Caco-2 (cell line): ENCODE measurements around the gene L3MBTL2. TPM values are rescaled to one million over a fixed set of nuclear protein-coding genes. Genes with fewer than 3 reads are reported as not detected.
A peak's percentile ranks its signal among the peaks of the same experiment; 100 is the strongest.

Experiments
- BruUV-seq: library from RNA; stranded (reverse); fragments of 400-500 nt; replicated peaks from 2 replicates; lab custom pipeline; 2021; lab: Mats Ljungman, UMichigan
- CTCF ChIA-PET: fragments of 300-600 bp; sonication (Branson Sonifier 250); formaldehyde crosslinking; loops from one replicate; lab custom pipeline; 2022; ENCODE audit warnings: antibody characterized with exemption; lab: Charles Lee
- POLR2A ChIA-PET: fragments of 300-600 bp; sonication (Branson Sonifier 250); formaldehyde crosslinking; loops from one replicate; lab custom pipeline; 2022; ENCODE audit warnings: antibody characterized with exemption; lab: Charles Lee
- DNase-seq, 2 experiments: peaks; one replicate each; pipeline versions ENCODE4 v3.0.0 to v3.0.0-alpha.2; 2020 to 2022
- H3K27me3 ChIP-seq: replicated peaks from 2 replicates; pipeline ENCODE4 v1.6.0; 2011; ENCODE audit warnings: low read length; ENCODE audit not compliant: control insufficient read depth, insufficient read depth
- H3K36me3 ChIP-seq: 2 replicates; pipeline ENCODE4 v1.5.1; 2011; ENCODE audit warnings: low read length; ENCODE audit not compliant: control insufficient read depth, insufficient read depth
- H3K4me1 ChIP-seq: fragments of 250-450 bp; sonication (Bioruptor Pico); 2 replicates; pipeline ENCODE4 v1.5.1; 2020; ENCODE audit warnings: mild to moderate bottlenecking
- H3K4me3 ChIP-seq: 2 replicates; pipeline ENCODE4 v1.5.1; 2011; ENCODE audit warnings: low read depth, mild to moderate bottlenecking, control low read depth, low read length
- H3K9me3 ChIP-seq: fragments of 250-450 bp; sonication (Bioruptor Pico); 2 replicates; pipeline ENCODE4 v1.5.1; 2020; ENCODE audit warnings: mild to moderate bottlenecking, moderate library complexity
- H3K27ac Mint-ChIP-seq: one replicate; pipeline ENCODE4 v1.8.0; 2022; ENCODE audit warnings: mixed read lengths; ENCODE audit not compliant: unreplicated experiment
- H3K27me3 Mint-ChIP-seq: one replicate; pipeline ENCODE4 v1.8.0; 2022; ENCODE audit warnings: mixed read lengths; ENCODE audit not compliant: insufficient read depth, unreplicated experiment
- H3K36me3 Mint-ChIP-seq: one replicate; pipeline ENCODE4 v1.8.0; 2022; ENCODE audit warnings: mild to moderate bottlenecking, mixed read lengths; ENCODE audit not compliant: insufficient read depth, unreplicated experiment
- H3K4me1 Mint-ChIP-seq: one replicate; pipeline ENCODE4 v1.8.0; 2022; ENCODE audit warnings: low read depth, mixed read lengths; ENCODE audit not compliant: unreplicated experiment
- H3K4me3 Mint-ChIP-seq: one replicate; pipeline ENCODE4 v1.8.0; 2022; ENCODE audit warnings: mild to moderate bottlenecking, moderate library complexity, mixed read lengths; ENCODE audit not compliant: unreplicated experiment
- H3K9me3 Mint-ChIP-seq: one replicate; pipeline ENCODE4 v1.8.0; 2022; ENCODE audit warnings: mixed read lengths; ENCODE audit not compliant: unreplicated experiment
- intact Hi-C: fragments of 100-400 bp; cut with micrococcal nuclease; formaldehyde crosslinking; loops from one replicate; pipeline ENCODE4 v1.10.0; 2022; ENCODE audit not compliant: unreplicated experiment
- total RNA-seq: library from RNA; stranded (reverse); gene quantifications from 2 replicates; pipeline ENCODE4 v1.2.3, GENCODE V29; 2022
- TF ChIP-seq, protein P1 (sequence below), 2 experiments: fragments of 200-600 bp in 1 of 2; IDR thresholded peaks; 1 replicate in 1 of 2; 2 replicates in 1 of 2; pipeline versions ENCODE4 v1.5.1 to v1.8.0; 2011 to 2022; ENCODE audit warnings: antibody characterized with exemption in 1 of 2, control low read depth in 1 of 2, inconsistent platforms in 1 of 2, low read depth in 1 of 2, low read length in 1 of 2, mild to moderate bottlenecking in 1 of 2, moderate library complexity in 1 of 2; ENCODE audit not compliant: insufficient read depth in 1 of 2, severe bottlenecking in 1 of 2, unreplicated experiment in 1 of 2

The L3MBTL2 gene
- total RNA-seq, 1 experiment from 2014 or later: 24.3 TPM

DNA sequence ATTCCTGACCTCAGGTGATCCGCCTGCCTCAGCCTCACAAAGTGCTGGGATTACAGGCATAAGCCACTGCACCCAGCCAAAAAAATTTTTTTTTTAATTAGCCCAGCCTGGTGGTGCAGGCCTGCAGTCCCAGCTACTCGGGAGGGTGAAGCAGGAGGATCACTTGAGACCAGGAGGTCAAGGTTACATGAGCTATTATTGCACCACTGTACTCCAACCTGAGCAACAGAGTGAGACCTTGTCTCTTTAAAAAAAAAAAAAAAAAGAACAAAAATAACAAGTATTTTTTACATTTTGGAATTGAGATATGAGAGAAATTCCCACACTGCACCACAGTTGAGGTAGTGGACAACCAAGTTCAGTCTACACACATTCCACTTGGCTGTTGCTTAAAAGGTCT lies 13.6 kb upstream of the L3MBTL2 start:
- Mint-ChIP-seq H3K4me1 (no peaks in the 10 kb centered on the region), H3K4me3 (no peak overlapping the region), H3K9me3 (no peaks in the 10 kb centered on the region), H3K27me3 (no peaks in the 10 kb centered on the region), H3K36me3 (no peaks in the 10 kb centered on the region), H3K27ac (no peak overlapping the region)
- Histone ChIP-seq H3K4me1 (0 out of 2 replicates have a peak, but pooled peaks cover under 1% of the 10 kb centered on the region), H3K4me3 (no peak overlapping the region), H3K9me3 (no peaks in the 10 kb centered on the region), H3K27me3 (no peaks in the 10 kb centered on the region), H3K36me3 (no peaks in the 10 kb centered on the region)
- no peak for DNase-seq
- intact Hi-C loops: no loop called here
- TF ChIP-seq, protein P1, sequence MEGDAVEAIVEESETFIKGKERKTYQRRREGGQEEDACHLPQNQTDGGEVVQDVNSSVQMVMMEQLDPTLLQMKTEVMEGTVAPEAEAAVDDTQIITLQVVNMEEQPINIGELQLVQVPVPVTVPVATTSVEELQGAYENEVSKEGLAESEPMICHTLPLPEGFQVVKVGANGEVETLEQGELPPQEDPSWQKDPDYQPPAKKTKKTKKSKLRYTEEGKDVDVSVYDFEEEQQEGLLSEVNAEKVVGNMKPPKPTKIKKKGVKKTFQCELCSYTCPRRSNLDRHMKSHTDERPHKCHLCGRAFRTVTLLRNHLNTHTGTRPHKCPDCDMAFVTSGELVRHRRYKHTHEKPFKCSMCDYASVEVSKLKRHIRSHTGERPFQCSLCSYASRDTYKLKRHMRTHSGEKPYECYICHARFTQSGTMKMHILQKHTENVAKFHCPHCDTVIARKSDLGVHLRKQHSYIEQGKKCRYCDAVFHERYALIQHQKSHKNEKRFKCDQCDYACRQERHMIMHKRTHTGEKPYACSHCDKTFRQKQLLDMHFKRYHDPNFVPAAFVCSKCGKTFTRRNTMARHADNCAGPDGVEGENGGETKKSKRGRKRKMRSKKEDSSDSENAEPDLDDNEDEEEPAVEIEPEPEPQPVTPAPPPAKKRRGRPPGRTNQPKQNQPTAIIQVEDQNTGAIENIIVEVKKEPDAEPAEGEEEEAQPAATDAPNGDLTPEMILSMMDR (IDR thresholded peaks at IDR 0.05; ENCODE audit: insufficient read depth in 1 of 2, low read depth in 1 of 2, low read length in 1 of 2, severe bottlenecking in 1 of 2, unreplicated experiment in 1 of 2): no peak
- POLR2A ChIA-PET: no interaction called here
- no TSS peak for BruUV-seq
- CTCF ChIA-PET: interaction anchor here (0.7 kb wide), 1 partner anchor 48 kb away, joined by 3 read pairs; no protein-coding TSS in a partner anchor

DNA sequence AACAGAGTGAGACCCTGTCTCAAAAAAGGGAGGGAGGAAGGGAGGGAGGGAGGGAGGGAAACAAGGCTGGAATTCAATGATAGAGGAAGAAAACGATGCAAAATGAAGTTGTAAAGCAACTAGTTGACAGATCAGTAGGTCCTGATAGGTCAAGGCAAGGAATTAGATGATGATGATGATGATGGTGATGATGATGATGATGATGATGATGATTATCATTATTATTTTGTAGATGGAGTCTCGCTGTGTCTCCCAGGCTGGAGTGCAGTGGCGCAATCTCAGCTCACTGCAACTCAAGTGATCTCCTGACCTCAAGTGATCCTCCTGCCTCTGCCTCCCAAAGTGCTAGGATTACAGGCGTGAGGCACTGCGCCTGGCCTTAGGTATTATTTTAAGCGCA lies 11.3 kb upstream of the L3MBTL2 start:
- H3K4me3 ChIP-seq: no peak overlapping the region
- Mint-ChIP-seq H3K4me1 (peaks cover 11% of the 10 kb centered on the region), H3K4me3 (no peak overlapping the region), H3K27ac (no peak overlapping the region), H3K9me3 (no peaks in the 10 kb centered on the region), H3K36me3 (peaks cover 5% of the 10 kb centered on the region), H3K27me3 (peaks cover 4% of the 10 kb centered on the region)
- ChIA-PET POLR2A (no interaction called here), CTCF (no interaction called here)
- intact Hi-C loops: no loop called here
- DNase-seq: no peak
- no peaks in the 10 kb centered on the region; the same call in 1 of the 2 replicates for H3K36me3 ChIP-seq
- H3K27me3 ChIP-seq: no peaks in the 10 kb centered on the region
- 0 out of 2 replicates have a peak, but pooled peaks cover 7% of the 10 kb centered on the region for H3K4me1 ChIP-seq
- BruUV-seq: no TSS peak
- TF ChIP-seq, protein P1 (IDR thresholded peaks at IDR 0.05; ENCODE audit: insufficient read depth in 1 of 2, low read depth in 1 of 2, low read length in 1 of 2, severe bottlenecking in 1 of 2, unreplicated experiment in 1 of 2): no peak
- H3K9me3 ChIP-seq: no peaks in the 10 kb centered on the region

DNA sequence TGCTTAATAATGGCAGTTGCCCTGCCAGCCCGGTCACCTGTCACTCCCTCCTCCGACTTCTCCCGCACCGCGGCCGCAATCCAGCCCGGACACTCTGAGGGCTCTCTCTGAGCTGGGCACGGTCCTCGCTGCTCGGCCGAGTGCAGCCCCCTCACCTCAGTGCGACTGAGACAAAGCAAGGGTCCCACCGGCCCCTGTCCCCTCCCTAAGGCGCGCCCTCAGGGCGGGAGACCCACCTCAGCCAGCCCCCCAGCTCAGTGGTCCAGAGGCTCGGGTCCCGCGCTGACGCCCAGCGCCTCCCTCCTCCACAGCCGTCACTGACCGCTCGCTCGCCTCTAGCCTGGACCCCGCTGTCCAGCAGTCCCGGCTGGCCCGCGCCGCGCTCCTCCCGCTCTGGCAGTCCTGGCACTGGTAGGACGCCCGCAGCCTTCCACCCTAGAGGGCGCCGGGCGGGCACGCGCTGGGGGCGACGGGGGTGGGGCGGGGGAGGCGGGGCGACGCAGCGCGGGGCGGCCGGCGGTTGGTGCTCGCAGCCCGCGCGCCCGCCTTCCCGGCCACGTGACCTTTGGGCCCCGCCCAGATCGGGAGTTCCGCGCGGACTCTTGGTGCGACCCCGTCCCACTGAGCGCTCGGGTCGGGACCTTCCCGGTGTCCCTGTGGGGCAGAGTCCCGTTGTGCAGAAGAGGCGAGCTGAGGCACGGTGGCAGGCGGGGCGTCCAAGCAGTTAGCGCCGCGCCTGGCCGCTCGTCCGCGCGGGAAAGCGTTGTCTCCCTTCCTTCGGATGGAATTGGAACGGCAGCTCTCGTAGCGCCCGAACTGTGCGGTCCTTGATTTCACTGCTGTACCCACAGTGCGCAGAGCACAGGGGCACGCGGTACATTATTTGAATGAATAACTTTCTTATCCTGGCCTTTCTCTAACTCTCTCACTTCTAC lies 7.8 kb upstream of the L3MBTL2 start:
- Histone ChIP-seq H3K9me3 (no peaks in the 10 kb centered on the region), H3K4me1 (0 out of 2 replicates have a peak, but pooled peaks cover 7% of the 10 kb centered on the region), H3K4me3 (peak overlapping the region; percentile 59), H3K27me3 (no peaks in the 10 kb centered on the region), H3K36me3 (no peaks in the 10 kb centered on the region; the same call in 1 of the 2 replicates)
- peaks cover 11% of the 10 kb centered on the region for H3K4me1 Mint-ChIP-seq
- no peak overlapping the region for H3K27ac Mint-ChIP-seq
- intact Hi-C loops: no loop called here
- TF ChIP-seq, protein P1 (IDR thresholded peaks at IDR 0.05; ENCODE audit: insufficient read depth in 1 of 2, low read depth in 1 of 2, low read length in 1 of 2, severe bottlenecking in 1 of 2, unreplicated experiment in 1 of 2): peak in 1 of 2 experiments; percentile 1
- peaks cover 4% of the 10 kb centered on the region for H3K27me3 Mint-ChIP-seq
- H3K9me3 Mint-ChIP-seq: no peaks in the 10 kb centered on the region
- peak overlapping the region; percentile 82 for H3K4me3 Mint-ChIP-seq
- no TSS peak for BruUV-seq
- CTCF ChIA-PET: interaction anchor here (0.5 to 1.7 kb wide), 3 partner anchors 10 to 275 kb away, joined by 3 to 5 read pairs (median 3); no protein-coding TSS in a partner anchor
- peak; percentile 79 to 87 for DNase-seq
- peaks cover 5% of the 10 kb centered on the region for H3K36me3 Mint-ChIP-seq
- POLR2A ChIA-PET: interaction anchor here (0.6 to 0.8 kb wide), 5 partner anchors 10 to 246 kb away, joined by 3 to 12 read pairs (median 3); partner anchors contain the start of gene RBX1
